Gastrocnemius medialis (tissue), 4 donors: ENCODE data around the gene SLC6A20. TPM values are rescaled to one million over a fixed set of nuclear protein-coding genes. Genes with fewer than 3 reads are reported as not detected.

ENCODE experiments used
- ATAC-seq, 2 donors: fragments of 150-250 bp; one replicate each; pipeline ENCODE4 v1.9.1; 2016
- DNase-seq, 2 donors: peaks; one replicate each; pipeline ENCODE4 v3.0.0-alpha.2; 2019
- H3K27ac ChIP-seq, 4 donors: fragments of 200-600 bp; sonication (generic); 1 replicate in 1 of 4; 2 replicates in 3 of 4; pipeline ENCODE4 v1.5.1; 2016 to 2018; ENCODE audit warnings: mild to moderate bottlenecking in 2 of 4, moderate library complexity in 1 of 4
- H3K27me3 ChIP-seq, 3 donors: fragments of 200-600 bp; sonication (generic) in 2 of 3; 1 replicate in 1 of 3; 2 replicates in 2 of 3; pipeline versions ENCODE4 v1.5.1 to v1.6.0; 2016 to 2019; ENCODE audit warnings: mild to moderate bottlenecking in 1 of 3, moderate library complexity in 1 of 3
- H3K36me3 ChIP-seq, 2 donors: fragments of 200-600 bp; sonication (generic) in 1 of 2; one replicate each; pipeline ENCODE4 v1.5.1; 2017 to 2018
- H3K4me1 ChIP-seq, 2 donors: fragments of 200-600 bp; sonication (generic) in 1 of 2; one replicate each; pipeline ENCODE4 v1.5.1; 2016 to 2017; ENCODE audit warnings: mild to moderate bottlenecking in 2 of 2
- H3K4me3 ChIP-seq, 4 donors: fragments of 200-600 bp; sonication (generic) in 3 of 4; 1 replicate in 1 of 4; 2 replicates in 3 of 4; pipeline ENCODE4 v1.5.1; 2016 to 2019; ENCODE audit warnings: mild to moderate bottlenecking in 2 of 4
- H3K9me3 ChIP-seq, 3 donors: fragments of 200-600 bp; sonication (generic) in 2 of 3; 1 replicate in 1 of 3; 2 replicates in 2 of 3; pipeline ENCODE4 v1.5.1; 2016 to 2019
- POLR2A ChIP-seq, 2 donors: fragments of 450-650 bp; IDR thresholded peaks; one replicate each; pipeline ENCODE4 v1.6.1; 2017; ENCODE audit warnings: antibody characterized with exemption in 2 of 2, mild to moderate bottlenecking in 2 of 2, moderate library complexity in 2 of 2
- in situ Hi-C, 4 donors: fragments of 200-750 bp; cut with MboI; loops; one replicate each; pipeline versions ENCODE4 v1.15.0 to v1.8.0; 2017; ENCODE audit warnings: low sequenced_read_pairs in 4 of 4
- intact Hi-C: fragments of 100-400 bp; cut with DNase I; formaldehyde crosslinking; loops from one replicate; pipeline ENCODE4 v1.15.1; 2023; ENCODE audit warnings: low total_unique reads
- total RNA-seq, 4 donors: library from RNA; depleted of rRNA; stranded (reverse); fragments of >200 nt; gene quantifications; one replicate each; pipeline versions ENCODE4 v1.1.0 to v1.2.3, GENCODE V29; 2016
- TF ChIP-seq, protein P1 (sequence below), 5 experiments: fragments of 450-650 bp in 3 of 5; fragments of 200-600 bp in 2 of 5; sonication (generic) in 2 of 5; IDR thresholded peaks in 4 of 5; conservative IDR thresholded peaks in 1 of 5; 1 replicate in 4 of 5; 2 replicates in 1 of 5; pipeline ENCODE4 v1.5.1; 2016 to 2019; ENCODE audit warnings: antibody characterized with exemption in 5 of 5, mild to moderate bottlenecking in 3 of 5, moderate library complexity in 3 of 5

SLC6A20 gene
- total RNA-seq, 4 donors from 2014 or later: 0.49 to 1.5 (median 0.64) TPM

DNA sequence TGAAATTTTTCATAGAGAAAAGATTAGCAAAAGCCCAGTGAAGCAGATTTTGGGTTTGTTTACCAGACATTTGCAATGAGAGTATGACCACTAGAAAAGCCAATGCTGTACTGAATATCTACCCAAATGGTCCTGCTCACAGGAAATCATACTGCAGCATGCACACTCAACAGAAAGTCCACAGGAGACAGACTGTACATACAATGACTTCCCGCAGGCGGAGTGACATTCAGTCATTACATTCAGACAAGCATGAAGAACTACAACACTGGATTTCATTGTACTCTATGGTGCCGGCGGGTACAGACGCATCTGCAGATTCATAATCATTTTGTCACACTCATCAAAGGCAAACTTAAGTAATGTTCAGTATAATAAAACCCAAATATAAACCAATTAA is 33.8 kb upstream of the SLC6A20 start:
- Histone ChIP-seq H3K27ac (no peak overlapping the region), H3K36me3 (peaks cover 0 to 20% of the 10 kb centered on the region in 2 donors), H3K4me3 (no peak overlapping the region), H3K27me3 (no peaks in the 10 kb centered on the region), H3K4me1 (no peaks in the 10 kb centered on the region), H3K9me3 (no peaks in the 10 kb centered on the region)
- in situ Hi-C loops: loop anchor here in 3 of 4 donors (5.0 kb wide), 1 partner anchor 68 kb away; no protein-coding TSS in a partner anchor
- ATAC-seq (no peak), DNase-seq (no peak)
- intact Hi-C loops: no loop called here
- TF ChIP-seq POLR2A (IDR thresholded peaks at IDR 0.05): no peak
- TF ChIP-seq, protein P1, sequence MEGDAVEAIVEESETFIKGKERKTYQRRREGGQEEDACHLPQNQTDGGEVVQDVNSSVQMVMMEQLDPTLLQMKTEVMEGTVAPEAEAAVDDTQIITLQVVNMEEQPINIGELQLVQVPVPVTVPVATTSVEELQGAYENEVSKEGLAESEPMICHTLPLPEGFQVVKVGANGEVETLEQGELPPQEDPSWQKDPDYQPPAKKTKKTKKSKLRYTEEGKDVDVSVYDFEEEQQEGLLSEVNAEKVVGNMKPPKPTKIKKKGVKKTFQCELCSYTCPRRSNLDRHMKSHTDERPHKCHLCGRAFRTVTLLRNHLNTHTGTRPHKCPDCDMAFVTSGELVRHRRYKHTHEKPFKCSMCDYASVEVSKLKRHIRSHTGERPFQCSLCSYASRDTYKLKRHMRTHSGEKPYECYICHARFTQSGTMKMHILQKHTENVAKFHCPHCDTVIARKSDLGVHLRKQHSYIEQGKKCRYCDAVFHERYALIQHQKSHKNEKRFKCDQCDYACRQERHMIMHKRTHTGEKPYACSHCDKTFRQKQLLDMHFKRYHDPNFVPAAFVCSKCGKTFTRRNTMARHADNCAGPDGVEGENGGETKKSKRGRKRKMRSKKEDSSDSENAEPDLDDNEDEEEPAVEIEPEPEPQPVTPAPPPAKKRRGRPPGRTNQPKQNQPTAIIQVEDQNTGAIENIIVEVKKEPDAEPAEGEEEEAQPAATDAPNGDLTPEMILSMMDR (IDR thresholded peaks at IDR 0.05 in 4 of 5, conservative IDR thresholded peaks at IDR 0.05 in 1 of 5): no peak

DNA sequence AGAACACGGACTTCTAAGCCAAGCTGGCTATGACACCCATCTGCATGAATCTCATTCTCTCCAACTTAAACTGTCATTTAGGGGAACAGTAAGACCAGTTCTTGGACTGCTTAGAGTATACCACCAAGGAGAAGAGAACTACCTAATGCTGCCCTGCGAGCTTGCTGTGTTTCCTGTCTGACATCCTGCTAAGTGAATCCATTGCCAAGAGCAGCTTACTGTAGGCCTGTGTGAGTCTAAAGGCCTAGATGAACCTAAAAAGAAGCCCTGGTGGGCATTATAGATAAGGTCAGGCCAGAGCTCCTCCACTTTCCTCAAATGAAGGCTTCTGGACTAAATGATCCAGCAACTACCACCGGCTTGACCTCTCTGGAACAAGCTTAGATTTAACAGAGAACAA is 30.6 kb upstream of the SLC6A20 start:
- in situ Hi-C loops: no loop called here

DNA sequence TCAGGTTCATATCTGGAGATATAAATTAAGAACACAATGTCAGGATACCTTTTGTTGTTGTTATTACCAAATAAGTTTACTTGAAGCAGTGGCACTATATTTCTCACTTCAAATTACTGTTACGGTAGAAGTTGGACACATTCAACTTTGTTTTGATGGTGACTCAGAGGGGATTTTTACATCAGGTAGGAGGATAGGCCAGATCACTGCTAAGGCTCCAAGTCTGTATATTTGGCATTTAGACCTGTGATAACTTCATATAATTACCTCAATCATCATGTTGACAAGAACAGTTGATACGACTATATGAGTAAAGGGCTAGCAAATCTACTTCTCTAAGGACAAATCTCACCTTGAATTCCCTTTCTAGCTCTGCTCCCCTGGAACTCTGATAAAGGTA is 30.0 kb upstream of the SLC6A20 start:
- in situ Hi-C loops (no loop called here), intact Hi-C loops (no loop called here)
- no peak for TF ChIP-seq POLR2A (IDR thresholded peaks at IDR 0.05)
- TF ChIP-seq, protein P1 (IDR thresholded peaks at IDR 0.05 in 4 of 5, conservative IDR thresholded peaks at IDR 0.05 in 1 of 5): no peak
- no peak overlapping the region for H3K27ac ChIP-seq
- DNase-seq (no peak), ATAC-seq (no peak)
- peaks cover 5 to 12% of the 10 kb centered on the region in 2 donors for H3K4me1 ChIP-seq
- H3K9me3 ChIP-seq: no peaks in the 10 kb centered on the region
- peaks cover 0 to 13% of the 10 kb centered on the region in 2 donors for H3K36me3 ChIP-seq
- H3K4me3 ChIP-seq: no peak overlapping the region
- no peaks in the 10 kb centered on the region for H3K27me3 ChIP-seq

More for the DNA sequence above, 30.6 kb upstream of the SLC6A20 start:
- Histone ChIP-seq H3K9me3 (no peaks in the 10 kb centered on the region), H3K27ac (no peak overlapping the region), H3K36me3 (peaks cover 0 to 13% of the 10 kb centered on the region in 2 donors), H3K27me3 (no peaks in the 10 kb centered on the region), H3K4me1 (peaks cover 5 to 6% of the 10 kb centered on the region in 2 donors), H3K4me3 (no peak overlapping the region)
- TF ChIP-seq POLR2A (IDR thresholded peaks at IDR 0.05): no peak
- TF ChIP-seq, protein P1 (IDR thresholded peaks at IDR 0.05 in 4 of 5, conservative IDR thresholded peaks at IDR 0.05 in 1 of 5): no peak
- intact Hi-C loops: no loop called here
- DNase-seq: no peak
- ATAC-seq: no peak

DNA sequence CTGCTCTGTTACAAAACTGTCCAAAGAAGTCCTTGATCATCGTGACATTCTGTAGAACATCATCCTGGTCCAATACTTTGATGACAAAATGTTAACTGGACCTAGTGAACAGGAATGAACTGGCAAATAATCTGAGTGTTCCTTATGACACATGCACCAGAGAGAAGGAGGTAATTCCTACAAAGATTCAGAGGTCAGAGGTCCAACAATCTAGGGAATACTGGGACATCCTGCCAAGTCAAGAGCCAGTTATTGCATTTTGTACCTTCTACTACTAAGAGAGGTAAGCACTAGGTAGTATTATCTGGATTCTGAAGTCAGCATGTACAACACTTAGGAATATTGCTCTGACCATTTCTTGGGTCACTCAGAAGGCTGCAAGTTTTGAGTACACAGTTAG is 24.8 kb upstream of the SLC6A20 start:
- H3K27ac ChIP-seq: peak overlapping the region in 1 of 4 donors; percentile 3
- in situ Hi-C loops: no loop called here
- TF ChIP-seq POLR2A (IDR thresholded peaks at IDR 0.05): no peak
- TF ChIP-seq, protein P1 (IDR thresholded peaks at IDR 0.05 in 4 of 5, conservative IDR thresholded peaks at IDR 0.05 in 1 of 5): no peak
- H3K27me3 ChIP-seq: no peaks in the 10 kb centered on the region
- H3K4me3 ChIP-seq: no peak overlapping the region
- intact Hi-C loops: no loop called here
- ATAC-seq (no peak), DNase-seq (no peak)
- peaks cover 37 to 55% of the 10 kb centered on the region in 2 donors for H3K4me1 ChIP-seq
- H3K36me3 ChIP-seq: peaks cover 0 to 9% of the 10 kb centered on the region in 2 donors
- no peaks in the 10 kb centered on the region for H3K9me3 ChIP-seq

DNA sequence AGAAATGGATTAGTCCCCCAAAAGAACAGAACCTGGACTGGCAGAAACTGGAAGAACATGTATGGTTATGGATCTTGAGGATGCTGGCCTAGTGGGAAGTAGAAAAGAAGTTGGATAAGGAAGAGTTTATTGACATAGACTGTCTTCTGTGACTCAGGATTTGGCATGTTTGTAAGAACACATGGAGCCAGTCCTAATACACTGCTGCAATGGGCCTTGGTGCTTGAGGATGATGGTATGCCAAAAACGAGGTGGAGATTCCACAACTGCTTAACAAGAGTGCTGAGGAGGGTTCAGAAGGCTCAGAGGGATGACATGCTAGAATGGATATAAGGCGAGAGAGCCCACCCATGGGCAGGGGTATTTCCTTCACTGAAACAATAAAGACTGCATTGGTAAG is 23.2 kb upstream of the SLC6A20 start:
- intact Hi-C loops: loop anchor here (2.0 to 5.0 kb wide), 4 partner anchors 131 to 697 kb away; partner anchors contain the start of gene SACM1L
- ATAC-seq (peak; percentile 18 to 50), DNase-seq (peak; percentile 63)
- H3K27me3 ChIP-seq: no peaks in the 10 kb centered on the region
- peaks cover 0 to 3% of the 10 kb centered on the region in 2 donors for H3K36me3 ChIP-seq
- in situ Hi-C loops: no loop called here
- H3K4me1 ChIP-seq: peaks cover 41 to 63% of the 10 kb centered on the region in 2 donors
- H3K4me3 ChIP-seq: no peak overlapping the region
- no peaks in the 10 kb centered on the region for H3K9me3 ChIP-seq
- TF ChIP-seq, protein P1 (IDR thresholded peaks at IDR 0.05 in 4 of 5, conservative IDR thresholded peaks at IDR 0.05 in 1 of 5): no peak
- no peak for TF ChIP-seq POLR2A (IDR thresholded peaks at IDR 0.05)
- peak overlapping the region; percentile 82 to 96 (median 88) for H3K27ac ChIP-seq
